Thoracic aorta (tissue), 2 donors: ENCODE data around the gene PATZ1. TPM values are rescaled to one million over a fixed set of nuclear protein-coding genes. Genes with fewer than 3 reads are reported as not detected.

Experiments used
- ATAC-seq: fragments of 150-250 bp; one replicate; pipeline ENCODE4 v1.8.0; 2017; ENCODE audit warnings: low read depth; ENCODE audit not compliant: insufficient number of reproducible peaks, low FRiP score
- DNase-seq: peaks from one replicate; pipeline ENCODE4 v3.0.0-alpha.2; 2020; ENCODE audit warnings: low spot score
- H3K27ac ChIP-seq, 2 donors: fragments of 200-600 bp; sonication (generic); 1 replicate in 1 of 2; 2 replicates in 1 of 2; pipeline ENCODE4 v1.5.1; 2016; ENCODE audit warnings: mild to moderate bottlenecking in 2 of 2, moderate library complexity in 2 of 2
- H3K27me3 ChIP-seq: fragments of 200-600 bp; sonication (generic); replicated peaks from 2 replicates; pipeline ENCODE4 v1.6.0; 2016; ENCODE audit warnings: mild to moderate bottlenecking; ENCODE audit not compliant: insufficient read depth
- H3K36me3 ChIP-seq: fragments of 200-600 bp; sonication (generic); one replicate; pipeline ENCODE4 v1.5.1; 2016
- H3K4me1 ChIP-seq, 2 donors: fragments of 200-600 bp; sonication (generic); 1 replicate in 1 of 2; 2 replicates in 1 of 2; pipeline versions ENCODE4 v1.5.1 to v1.6.0; 2016; ENCODE audit warnings: low read depth in 2 of 2, mild to moderate bottlenecking in 1 of 2; ENCODE audit not compliant: control insufficient read depth in 1 of 2
- H3K4me3 ChIP-seq: fragments of 200-600 bp; sonication (generic); 2 replicates; pipeline ENCODE4 v1.5.1; 2016; ENCODE audit warnings: mild to moderate bottlenecking
- H3K9me3 ChIP-seq: fragments of 200-600 bp; sonication (generic); 2 replicates; pipeline ENCODE4 v1.5.1; 2016
- total RNA-seq, 2 donors: library from RNA; depleted of rRNA; stranded (reverse); fragments of >200 nt; gene quantifications; one replicate each; pipeline versions ENCODE4 v1.1.0 to v1.2.3, GENCODE V29; 2016
- TF ChIP-seq, protein P1 (sequence below): fragments of 200-600 bp; sonication (generic); IDR thresholded peaks from one replicate; pipeline ENCODE4 v1.5.1; 2019; ENCODE audit warnings: antibody characterized with exemption

The PATZ1 gene
- total RNA-seq, 2 donors from 2014 or later: 14.6 to 15.2 TPM

DNA sequence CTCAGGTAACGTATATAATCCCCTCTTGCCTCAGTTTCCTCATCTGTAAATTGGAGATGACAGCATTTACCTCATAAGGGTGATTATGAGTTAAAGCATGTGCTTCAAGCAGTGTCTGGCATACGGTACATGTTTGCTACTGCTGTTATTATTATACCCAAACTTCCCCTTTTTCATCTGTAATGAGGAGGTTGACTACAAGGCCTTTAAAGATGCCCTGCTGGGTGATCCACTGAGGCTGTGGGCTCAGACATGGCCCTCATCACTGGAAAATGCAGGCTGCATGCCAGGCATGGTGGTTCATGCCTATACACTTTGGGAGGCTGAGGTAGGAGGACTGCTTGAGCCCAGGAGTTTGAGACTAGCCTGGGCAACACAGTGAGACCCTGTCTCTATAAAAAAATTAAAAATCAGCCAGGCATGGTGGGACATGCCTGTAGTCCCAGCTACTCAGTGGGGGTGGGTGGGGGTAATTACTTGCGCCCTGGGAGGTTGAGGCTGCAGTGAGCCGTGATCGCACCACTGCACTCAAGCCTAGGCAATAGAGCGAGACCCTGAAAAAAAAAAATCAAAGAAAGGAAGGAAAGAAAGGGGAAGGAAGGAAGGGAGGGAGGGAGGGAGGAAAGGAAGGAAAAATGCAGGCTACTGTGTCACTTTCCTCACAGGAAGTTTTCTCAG lies 58.2 kb downstream of the PATZ1 start:
- ATAC-seq (no peak), DNase-seq (no peak)
- TF ChIP-seq, protein P1, sequence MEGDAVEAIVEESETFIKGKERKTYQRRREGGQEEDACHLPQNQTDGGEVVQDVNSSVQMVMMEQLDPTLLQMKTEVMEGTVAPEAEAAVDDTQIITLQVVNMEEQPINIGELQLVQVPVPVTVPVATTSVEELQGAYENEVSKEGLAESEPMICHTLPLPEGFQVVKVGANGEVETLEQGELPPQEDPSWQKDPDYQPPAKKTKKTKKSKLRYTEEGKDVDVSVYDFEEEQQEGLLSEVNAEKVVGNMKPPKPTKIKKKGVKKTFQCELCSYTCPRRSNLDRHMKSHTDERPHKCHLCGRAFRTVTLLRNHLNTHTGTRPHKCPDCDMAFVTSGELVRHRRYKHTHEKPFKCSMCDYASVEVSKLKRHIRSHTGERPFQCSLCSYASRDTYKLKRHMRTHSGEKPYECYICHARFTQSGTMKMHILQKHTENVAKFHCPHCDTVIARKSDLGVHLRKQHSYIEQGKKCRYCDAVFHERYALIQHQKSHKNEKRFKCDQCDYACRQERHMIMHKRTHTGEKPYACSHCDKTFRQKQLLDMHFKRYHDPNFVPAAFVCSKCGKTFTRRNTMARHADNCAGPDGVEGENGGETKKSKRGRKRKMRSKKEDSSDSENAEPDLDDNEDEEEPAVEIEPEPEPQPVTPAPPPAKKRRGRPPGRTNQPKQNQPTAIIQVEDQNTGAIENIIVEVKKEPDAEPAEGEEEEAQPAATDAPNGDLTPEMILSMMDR: no peak
- H3K4me3 ChIP-seq: no peak overlapping the region
- H3K4me1 ChIP-seq: peaks cover 8 to 23% of the 10 kb centered on the region in 2 donors
- peak overlapping the region; percentile 2 to 96 for H3K27ac ChIP-seq
- H3K9me3 ChIP-seq: no peaks in the 10 kb centered on the region
- H3K36me3 ChIP-seq: peaks cover 44% of the 10 kb centered on the region
- H3K27me3 ChIP-seq: no peaks in the 10 kb centered on the region

DNA sequence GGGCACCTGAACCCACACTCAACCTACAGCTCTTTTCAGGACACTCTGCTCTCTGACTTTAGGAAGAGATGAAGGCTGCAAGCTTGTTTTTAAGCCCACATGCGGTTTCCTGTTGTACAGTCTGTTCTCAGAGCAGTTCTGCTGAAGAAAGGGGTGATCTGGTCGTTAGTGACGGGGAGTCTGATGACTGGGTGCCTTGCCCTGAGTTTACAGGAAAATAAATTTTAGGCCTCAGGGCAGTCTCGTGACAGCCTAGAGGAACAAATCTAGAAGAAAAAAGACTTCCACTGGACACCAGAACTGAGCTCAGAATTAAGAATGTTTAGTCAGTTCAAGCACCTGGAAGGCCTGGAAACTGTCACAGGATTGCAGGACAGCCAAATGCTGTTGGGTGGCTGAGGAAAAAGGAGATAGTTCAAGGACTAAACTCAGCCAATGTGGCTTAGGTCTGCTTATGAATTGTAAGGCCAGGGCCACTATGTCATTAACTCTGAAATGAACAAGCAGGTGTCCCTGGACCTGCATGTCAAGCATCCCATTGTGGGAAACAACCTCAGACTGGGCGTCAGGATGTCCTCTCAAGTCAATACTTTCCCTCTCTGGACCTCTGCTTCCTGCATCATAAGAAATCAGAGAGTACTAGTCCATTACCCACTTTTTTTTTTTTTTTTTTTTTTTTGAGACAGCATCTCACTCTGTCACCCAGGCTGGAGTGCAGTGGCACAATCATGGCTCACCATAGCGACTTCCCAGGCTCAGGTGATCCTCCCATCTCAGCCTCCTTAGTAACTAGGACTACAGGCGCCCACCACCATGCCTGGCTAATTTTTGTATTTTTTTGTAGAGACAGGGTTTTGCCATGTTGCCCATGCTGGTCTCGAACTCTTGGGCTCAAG lies 59.5 kb downstream of the PATZ1 start:
- Histone ChIP-seq H3K27me3 (no peaks in the 10 kb centered on the region), H3K27ac (peak overlapping the region; percentile 25 to 96), H3K36me3 (peaks cover 57% of the 10 kb centered on the region), H3K9me3 (no peaks in the 10 kb centered on the region), H3K4me1 (peaks cover 3 to 18% of the 10 kb centered on the region in 2 donors), H3K4me3 (no peak overlapping the region)
- TF ChIP-seq, protein P1: no peak
- DNase-seq (no peak), ATAC-seq (no peak)

DNA sequence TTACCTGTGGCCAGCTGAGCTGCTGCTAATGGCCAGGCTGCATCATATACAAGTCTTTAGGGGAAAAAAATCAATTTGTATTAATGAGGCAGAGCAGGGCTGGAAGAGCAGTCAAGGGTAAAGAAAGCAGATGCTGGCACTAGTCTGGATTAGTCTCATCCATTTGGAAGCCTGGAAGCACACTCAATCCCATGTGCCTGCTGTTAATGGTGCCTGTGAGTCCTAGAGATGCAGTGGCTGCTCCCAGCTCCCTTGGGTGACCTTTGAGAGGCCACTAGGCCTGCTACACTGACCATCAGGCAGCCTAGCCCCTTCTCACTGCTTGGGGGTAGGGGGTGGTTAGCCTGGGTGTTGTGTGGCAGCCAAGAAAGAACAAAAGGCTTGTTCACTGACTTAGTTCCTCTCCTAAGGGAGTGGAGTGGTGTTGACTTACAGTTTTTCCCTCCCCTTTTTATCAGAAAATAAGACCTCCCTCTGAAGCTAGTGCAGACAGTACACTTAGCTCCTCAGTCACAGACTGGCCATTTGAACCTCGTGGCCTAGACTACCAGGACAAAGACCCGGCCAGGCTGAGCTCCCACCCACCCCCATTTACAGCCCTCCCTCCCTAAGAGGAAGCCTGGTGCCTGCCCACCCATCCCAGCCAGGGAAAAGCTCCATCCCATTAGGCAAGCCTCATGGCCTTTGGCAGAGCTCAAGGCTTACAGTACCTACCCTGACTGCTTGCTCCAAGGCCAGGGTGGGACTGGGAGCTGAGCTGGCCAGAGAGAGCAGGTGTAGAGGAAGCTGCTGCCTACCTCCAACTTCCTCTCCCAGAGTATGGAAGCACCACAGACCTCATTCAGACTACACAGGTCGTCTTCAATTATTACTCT lies 61.6 kb downstream of the PATZ1 start:
- ATAC-seq (no peak), DNase-seq (no peak)
- Histone ChIP-seq H3K36me3 (peaks cover 73% of the 10 kb centered on the region), H3K27me3 (no peaks in the 10 kb centered on the region), H3K27ac (peak overlapping the region in 1 of 2 donors; percentile 34), H3K4me3 (no peak overlapping the region), H3K9me3 (no peaks in the 10 kb centered on the region), H3K4me1 (peaks cover 3 to 11% of the 10 kb centered on the region in 2 donors)
- TF ChIP-seq, protein P1: no peak

DNA sequence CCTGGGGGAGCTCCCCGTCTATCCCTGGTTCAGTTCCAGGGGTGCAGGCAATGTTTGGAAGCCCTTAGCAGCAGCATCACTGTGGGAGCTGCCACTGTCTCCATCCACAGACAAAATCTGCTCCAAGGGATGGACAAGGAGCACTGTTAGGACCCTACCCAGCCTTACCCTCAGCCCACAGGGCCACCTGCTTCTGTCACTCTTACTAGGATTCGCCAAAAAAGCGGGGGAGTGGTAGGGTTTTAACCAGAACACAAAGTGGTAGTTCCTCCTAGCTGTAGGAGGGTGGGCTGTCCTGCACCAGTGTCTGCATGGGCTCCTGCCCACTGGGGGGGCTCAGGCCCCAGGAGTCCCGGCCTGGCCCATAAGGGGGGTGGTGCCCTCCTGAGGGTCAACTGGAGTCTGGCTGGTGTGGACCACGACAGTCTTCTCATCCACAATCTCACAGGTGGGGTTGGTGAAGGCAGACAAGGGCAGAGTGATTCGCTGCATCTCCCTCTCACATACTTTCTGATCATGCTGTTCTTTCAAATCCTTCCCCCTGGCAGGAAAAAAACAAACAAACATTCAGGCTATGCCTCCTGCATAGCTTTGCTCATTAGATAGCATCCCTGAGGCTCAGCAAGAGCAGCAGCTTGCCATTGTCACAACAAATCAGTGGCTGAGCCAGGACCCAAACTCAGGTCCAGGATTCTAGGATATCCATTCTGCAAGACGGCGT lies 63.2 kb downstream of the PATZ1 start:
- H3K4me3 ChIP-seq: no peak overlapping the region
- TF ChIP-seq, protein P1: no peak
- H3K27ac ChIP-seq: no peak overlapping the region
- H3K27me3 ChIP-seq: no peaks in the 10 kb centered on the region
- ATAC-seq (no peak), DNase-seq (no peak)
- peaks cover 0 to 3% of the 10 kb centered on the region in 2 donors for H3K4me1 ChIP-seq
- H3K36me3 ChIP-seq: peaks cover 68% of the 10 kb centered on the region
- no peaks in the 10 kb centered on the region for H3K9me3 ChIP-seq
